GM23338 (cell line): Measurements from ENCODE around the gene CHST14.

Experiments
- CTCF ChIP-seq, 2 experiments: fragments of 200-600 bp in 1 of 2; sonication (generic) in 1 of 2; conservative IDR thresholded peaks; 2 replicates each; pipeline versions ENCODE4 v1.5.1 to v1.6.1; 2016 to 2017; ENCODE audit warnings: antibody characterized with exemption in 2 of 2, low read depth in 2 of 2, mild to moderate bottlenecking in 2 of 2, moderate library complexity in 1 of 2
- POLR2AphosphoS5 ChIP-seq: IDR thresholded peaks from 2 replicates; pipeline ENCODE4 v1.6.1; 2016; ENCODE audit warnings: antibody characterized with exemption, low read depth
- REST ChIP-seq: IDR thresholded peaks from one replicate; pipeline ENCODE4 v1.6.1; 2018; ENCODE audit warnings: antibody characterized with exemption; ENCODE audit not compliant: unreplicated experiment

- TF ChIP-seq CTCF (conservative IDR thresholded peaks at IDR 0.05; ENCODE audit: low read depth in 2 of 2) (no peak), REST (no peak), POLR2AphosphoS5 (no peak)
Observed at GRCh38 chr15:40472171-40472727, 1.5 kb downstream of the CHST14 start.
